SK-N-SH (cell line): Measurements from ENCODE around the gene PCSK6. TPM values are rescaled to one million over a fixed set of nuclear protein-coding genes. Genes with fewer than 3 reads are reported as not detected.

ENCODE experiments used
- CTCF ChIA-PET: fragments of 300-600, 350-600 bp; formaldehyde crosslinking; extraction: SDS; loops from one replicate; lab custom pipeline; 2021; lab: Yijun Ruan, JAX
- POLR2A ChIA-PET: fragments of 350-600 bp; sonication (Branson Sonifier 250); formaldehyde crosslinking; extraction: SDS; loops from one replicate; lab custom pipeline; 2020; ENCODE audit warnings: antibody characterized with exemption, inconsistent platforms; lab: Yijun Ruan, JAX
- DNase-seq: peaks from one replicate; pipeline ENCODE4 v3.0.0; 2012
- H2AFZ ChIP-seq: fragments of 200-600 bp; sonication (generic); 2 replicates; pipeline ENCODE4 v1.8.1; 2016; ENCODE audit warnings: antibody characterized with exemption, mild to moderate bottlenecking, low read depth
- H3F3A ChIP-seq: fragments of 200-600 bp; sonication (generic); replicated peaks from 2 replicates; pipeline ENCODE3; 2016; ENCODE audit warnings: antibody characterized with exemption, mild to moderate bottlenecking; ENCODE audit not compliant: insufficient read depth
- H3K27ac ChIP-seq, 2 experiments: fragments of 200-500 bp in 1 of 2; fragments of 200-600 bp in 1 of 2; sonication (Bioruptor generic) in 1 of 2; sonication (generic), shearing (Covaris generic) in 1 of 2; 2 replicates each; pipeline versions ENCODE4 v1.5.1 to v1.6.1; 2014 to 2016; ENCODE audit warnings: low read depth in 2 of 2, inconsistent platforms in 1 of 2, low read length in 1 of 2, mild to moderate bottlenecking in 1 of 2, mixed read lengths in 1 of 2
- H3K27me3 ChIP-seq: fragments of 200-600 bp; sonication (generic), shearing (Covaris generic); 2 replicates; pipeline ENCODE4 v1.6.1; 2016; ENCODE audit warnings: mixed run types; ENCODE audit not compliant: insufficient read depth
- H3K36me3 ChIP-seq, 2 experiments: fragments of 200-500 bp in 1 of 2; fragments of 200-600 bp in 1 of 2; sonication (Bioruptor generic) in 1 of 2; sonication (generic) in 1 of 2; replicated peaks in 1 of 2; 2 replicates each; pipeline versions ENCODE3 to v1.5.1; 2014 to 2016; ENCODE audit warnings: low read length in 1 of 2, mild to moderate bottlenecking in 1 of 2; ENCODE audit not compliant: insufficient read depth in 2 of 2, control insufficient read depth in 1 of 2
- H3K4me1 ChIP-seq, 2 experiments: fragments of 200-500 bp in 1 of 2; fragments of 200-600 bp in 1 of 2; sonication (Bioruptor generic) in 1 of 2; sonication (generic), shearing (Covaris generic) in 1 of 2; 2 replicates each; pipeline versions ENCODE4 v1.5.1 to v1.6.1; 2014 to 2016; ENCODE audit warnings: low read depth in 1 of 2, low read length in 1 of 2, mixed run types in 1 of 2; ENCODE audit not compliant: insufficient read depth in 2 of 2, control insufficient read depth in 1 of 2
- H3K4me2 ChIP-seq: fragments of 200-600 bp; sonication (generic), shearing (Covaris generic); 2 replicates; pipeline ENCODE4 v1.6.1; 2017; ENCODE audit warnings: mixed run types
- H3K4me3 ChIP-seq, 2 experiments: fragments of 200-500 bp in 1 of 2; fragments of 200-600 bp in 1 of 2; sonication (Bioruptor generic) in 1 of 2; sonication (generic), shearing (Covaris generic) in 1 of 2; 2 replicates each; pipeline versions ENCODE4 v1.5.1 to v1.8.1; 2014 to 2016; ENCODE audit warnings: low read depth in 2 of 2, inconsistent platforms in 1 of 2, low read length in 1 of 2, mild to moderate bottlenecking in 1 of 2, mixed read lengths in 1 of 2, moderate library complexity in 1 of 2
- H3K79me2 ChIP-seq: fragments of 200-600 bp; sonication (generic); 2 replicates; pipeline ENCODE4 v1.8.1; 2017; ENCODE audit warnings: mild to moderate bottlenecking; ENCODE audit not compliant: insufficient read depth
- H3K9ac ChIP-seq: fragments of 200-600 bp; sonication (generic); 2 replicates; pipeline ENCODE4 v1.6.1; 2017; ENCODE audit warnings: mixed run types
- H3K9me2 ChIP-seq: fragments of 200-600 bp; sonication (generic); 2 replicates; pipeline ENCODE4 v1.6.1; 2017; ENCODE audit warnings: mixed run types
- H3K9me3 ChIP-seq: fragments of 200-600 bp; sonication (generic); 2 replicates; pipeline ENCODE4 v1.6.1; 2017; ENCODE audit warnings: mixed run types, mild to moderate bottlenecking, moderate library complexity
- H4K20me1 ChIP-seq: fragments of 200-600 bp; sonication (generic); 2 replicates; pipeline ENCODE4 v1.6.1; 2017; ENCODE audit warnings: mild to moderate bottlenecking, mixed run types; ENCODE audit not compliant: insufficient read depth
- CHD2 ChIP-seq: fragments of 150-350 bp; IDR thresholded peaks from 2 replicates; pipeline ENCODE4 v1.6.1; 2018; ENCODE audit warnings: low read length; ENCODE audit not compliant: partially characterized antibody
- FOSL2 ChIP-seq: IDR thresholded peaks from 2 replicates; pipeline ENCODE4 v1.4.0; 2012; ENCODE audit warnings: low read depth, mild to moderate bottlenecking, moderate library complexity, borderline replicate concordance
- FOXJ3 ChIP-seq: sonication (generic); formaldehyde crosslinking; IDR thresholded peaks from 2 replicates; pipeline ENCODE4 v1.5.1; 2020; ENCODE audit warnings: mild to moderate bottlenecking, missing genetic modification reagents
- FOXM1 ChIP-seq: IDR thresholded peaks from 2 replicates; pipeline ENCODE4 v1.4.0; 2012; ENCODE audit warnings: low read depth, mild to moderate bottlenecking
- GATA2 ChIP-seq: sonication (generic); formaldehyde crosslinking; IDR thresholded peaks from 2 replicates; pipeline ENCODE4 v1.5.0; 2020; ENCODE audit warnings: mild to moderate bottlenecking, missing genetic modification reagents
- JUND ChIP-seq: IDR thresholded peaks from 2 replicates; pipeline ENCODE4 v1.4.0; 2012
- MEF2A ChIP-seq: IDR thresholded peaks from 2 replicates; pipeline ENCODE4 v1.4.0; 2012; ENCODE audit warnings: low read depth, borderline replicate concordance
- NFIC ChIP-seq: IDR thresholded peaks from 2 replicates; pipeline ENCODE4 v1.4.0; 2012; ENCODE audit warnings: borderline replicate concordance
- RAD21 ChIP-seq: IDR thresholded peaks from 2 replicates; pipeline ENCODE4 v1.6.1; 2012; ENCODE audit warnings: mild to moderate bottlenecking, low read length
- RFX5 ChIP-seq: IDR thresholded peaks from 2 replicates; pipeline ENCODE4 v1.6.1; 2012; ENCODE audit warnings: mild to moderate bottlenecking, improper control_type of control experiment, low read length
- RXRA ChIP-seq: IDR thresholded peaks from 2 replicates; pipeline ENCODE4 v1.4.0; 2012; ENCODE audit warnings: low read depth, mild to moderate bottlenecking, borderline replicate concordance
- TCF12 ChIP-seq: IDR thresholded peaks from 2 replicates; pipeline ENCODE4 v1.4.0; 2012
- TEAD4 ChIP-seq: IDR thresholded peaks from 2 replicates; pipeline ENCODE4 v1.4.0; 2012; ENCODE audit warnings: mild to moderate bottlenecking, borderline replicate concordance; ENCODE audit not compliant: insufficient read depth
- YY1 ChIP-seq: IDR thresholded peaks from 2 replicates; pipeline ENCODE4 v1.4.0; 2012; ENCODE audit warnings: low read depth, mild to moderate bottlenecking
- WGBS: methylation state at CpG from one replicate; pipeline ENCODE4 v1.1.6; 2017; ENCODE audit warnings: low lambda C conversion rate; 5-methylcytosine and 5-hydroxymethylcytosine counted together
- polyA plus RNA-seq, 3 experiments: library from polyadenylated mRNA; depleted of rRNA; stranded (reverse); fragments of >200 nt; gene quantifications; 2 replicates each; pipeline ENCODE4 v1.2.3, GENCODE V29; 2012
- TF ChIP-seq, protein P1 (sequence below): IDR thresholded peaks from 2 replicates; pipeline ENCODE4 v1.4.0; 2012; ENCODE audit warnings: low read depth
- TF ChIP-seq, protein P2 (sequence below): fragments of 150-350 bp; IDR thresholded peaks from 2 replicates; pipeline ENCODE4 v1.6.1; 2017; ENCODE audit warnings: antibody characterized with exemption, low read length, low read depth, borderline replicate concordance
- TF ChIP-seq, protein P3 (sequence below): IDR thresholded peaks from 2 replicates; pipeline ENCODE4 v1.4.0; 2012; ENCODE audit warnings: low read depth, borderline replicate concordance
- TF ChIP-seq, protein P4 (sequence below): IDR thresholded peaks from 2 replicates; pipeline ENCODE4 v1.6.1; 2012; ENCODE audit warnings: mild to moderate bottlenecking, low read depth, low read length, moderate library complexity
- TF ChIP-seq, protein P5 (sequence below): IDR thresholded peaks from 2 replicates; pipeline ENCODE4 v1.4.0; 2012; ENCODE audit warnings: low read depth, borderline replicate concordance
- TF ChIP-seq, protein P6 (sequence below): fragments of 200-600 bp; sonication (generic); IDR thresholded peaks from 2 replicates; pipeline ENCODE4 v1.6.1; 2017; ENCODE audit warnings: antibody characterized with exemption, mild to moderate bottlenecking, moderate library complexity

The PCSK6 gene
- polyA plus RNA-seq, 1 of the 3 experiments (the other 2 are of a cell fraction), result 0.03 TPM

DNA sequence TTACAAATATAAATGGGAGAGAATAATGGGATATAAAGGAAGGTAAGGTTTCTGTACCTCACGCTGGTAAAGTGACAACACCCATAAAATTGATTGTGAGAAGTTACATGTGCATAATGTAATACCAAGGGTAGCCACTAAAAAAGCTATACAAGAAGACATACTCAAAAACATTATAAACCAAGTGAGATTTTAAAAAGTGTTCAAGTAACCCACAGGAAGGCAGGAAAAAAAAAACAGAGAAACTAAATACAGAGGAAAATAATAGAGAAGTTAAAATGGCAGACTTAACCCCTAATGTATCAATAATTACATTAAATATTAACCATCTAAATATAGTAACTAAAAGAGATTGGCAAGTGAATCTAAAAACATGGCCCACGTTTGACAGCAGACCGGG lies 76.3 kb downstream of the PCSK6 start:
- ChIA-PET CTCF (no interaction called here), POLR2A (no interaction called here)
- DNase-seq, result no peak
- H3K9me2 ChIP-seq, result no peaks in the 10 kb centered on the region
- H3F3A ChIP-seq, result no peaks in the 10 kb centered on the region
- 35% methylated on average over 3 of the region's 3 CpGs for WGBS
- H4K20me1 ChIP-seq, result no peaks in the 10 kb centered on the region
- no peak for TF ChIP-seq TEAD4
- no peak for TF ChIP-seq RXRA
- no peak for TF ChIP-seq TCF12
- no peak for TF ChIP-seq YY1
- TF ChIP-seq, protein P1, sequence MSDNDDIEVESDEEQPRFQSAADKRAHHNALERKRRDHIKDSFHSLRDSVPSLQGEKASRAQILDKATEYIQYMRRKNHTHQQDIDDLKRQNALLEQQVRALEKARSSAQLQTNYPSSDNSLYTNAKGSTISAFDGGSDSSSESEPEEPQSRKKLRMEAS, result no peak
- TF ChIP-seq, protein P2, sequence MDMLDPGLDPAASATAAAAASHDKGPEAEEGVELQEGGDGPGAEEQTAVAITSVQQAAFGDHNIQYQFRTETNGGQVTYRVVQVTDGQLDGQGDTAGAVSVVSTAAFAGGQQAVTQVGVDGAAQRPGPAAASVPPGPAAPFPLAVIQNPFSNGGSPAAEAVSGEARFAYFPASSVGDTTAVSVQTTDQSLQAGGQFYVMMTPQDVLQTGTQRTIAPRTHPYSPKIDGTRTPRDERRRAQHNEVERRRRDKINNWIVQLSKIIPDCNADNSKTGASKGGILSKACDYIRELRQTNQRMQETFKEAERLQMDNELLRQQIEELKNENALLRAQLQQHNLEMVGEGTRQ, result no peak
- TF ChIP-seq FOXM1, result no peak
- TF ChIP-seq, protein P3, sequence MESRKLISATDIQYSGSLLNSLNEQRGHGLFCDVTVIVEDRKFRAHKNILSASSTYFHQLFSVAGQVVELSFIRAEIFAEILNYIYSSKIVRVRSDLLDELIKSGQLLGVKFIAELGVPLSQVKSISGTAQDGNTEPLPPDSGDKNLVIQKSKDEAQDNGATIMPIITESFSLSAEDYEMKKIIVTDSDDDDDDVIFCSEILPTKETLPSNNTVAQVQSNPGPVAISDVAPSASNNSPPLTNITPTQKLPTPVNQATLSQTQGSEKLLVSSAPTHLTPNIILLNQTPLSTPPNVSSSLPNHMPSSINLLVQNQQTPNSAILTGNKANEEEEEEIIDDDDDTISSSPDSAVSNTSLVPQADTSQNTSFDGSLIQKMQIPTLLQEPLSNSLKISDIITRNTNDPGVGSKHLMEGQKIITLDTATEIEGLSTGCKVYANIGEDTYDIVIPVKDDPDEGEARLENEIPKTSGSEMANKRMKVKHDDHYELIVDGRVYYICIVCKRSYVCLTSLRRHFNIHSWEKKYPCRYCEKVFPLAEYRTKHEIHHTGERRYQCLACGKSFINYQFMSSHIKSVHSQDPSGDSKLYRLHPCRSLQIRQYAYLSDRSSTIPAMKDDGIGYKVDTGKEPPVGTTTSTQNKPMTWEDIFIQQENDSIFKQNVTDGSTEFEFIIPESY, result no peak
- TF ChIP-seq MEF2A, result no peak
- TF ChIP-seq, protein P4, sequence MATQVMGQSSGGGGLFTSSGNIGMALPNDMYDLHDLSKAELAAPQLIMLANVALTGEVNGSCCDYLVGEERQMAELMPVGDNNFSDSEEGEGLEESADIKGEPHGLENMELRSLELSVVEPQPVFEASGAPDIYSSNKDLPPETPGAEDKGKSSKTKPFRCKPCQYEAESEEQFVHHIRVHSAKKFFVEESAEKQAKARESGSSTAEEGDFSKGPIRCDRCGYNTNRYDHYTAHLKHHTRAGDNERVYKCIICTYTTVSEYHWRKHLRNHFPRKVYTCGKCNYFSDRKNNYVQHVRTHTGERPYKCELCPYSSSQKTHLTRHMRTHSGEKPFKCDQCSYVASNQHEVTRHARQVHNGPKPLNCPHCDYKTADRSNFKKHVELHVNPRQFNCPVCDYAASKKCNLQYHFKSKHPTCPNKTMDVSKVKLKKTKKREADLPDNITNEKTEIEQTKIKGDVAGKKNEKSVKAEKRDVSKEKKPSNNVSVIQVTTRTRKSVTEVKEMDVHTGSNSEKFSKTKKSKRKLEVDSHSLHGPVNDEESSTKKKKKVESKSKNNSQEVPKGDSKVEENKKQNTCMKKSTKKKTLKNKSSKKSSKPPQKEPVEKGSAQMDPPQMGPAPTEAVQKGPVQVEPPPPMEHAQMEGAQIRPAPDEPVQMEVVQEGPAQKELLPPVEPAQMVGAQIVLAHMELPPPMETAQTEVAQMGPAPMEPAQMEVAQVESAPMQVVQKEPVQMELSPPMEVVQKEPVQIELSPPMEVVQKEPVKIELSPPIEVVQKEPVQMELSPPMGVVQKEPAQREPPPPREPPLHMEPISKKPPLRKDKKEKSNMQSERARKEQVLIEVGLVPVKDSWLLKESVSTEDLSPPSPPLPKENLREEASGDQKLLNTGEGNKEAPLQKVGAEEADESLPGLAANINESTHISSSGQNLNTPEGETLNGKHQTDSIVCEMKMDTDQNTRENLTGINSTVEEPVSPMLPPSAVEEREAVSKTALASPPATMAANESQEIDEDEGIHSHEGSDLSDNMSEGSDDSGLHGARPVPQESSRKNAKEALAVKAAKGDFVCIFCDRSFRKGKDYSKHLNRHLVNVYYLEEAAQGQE, result no peak
- no peak for TF ChIP-seq RFX5
- no peak for TF ChIP-seq RAD21
- TF ChIP-seq, protein P5, sequence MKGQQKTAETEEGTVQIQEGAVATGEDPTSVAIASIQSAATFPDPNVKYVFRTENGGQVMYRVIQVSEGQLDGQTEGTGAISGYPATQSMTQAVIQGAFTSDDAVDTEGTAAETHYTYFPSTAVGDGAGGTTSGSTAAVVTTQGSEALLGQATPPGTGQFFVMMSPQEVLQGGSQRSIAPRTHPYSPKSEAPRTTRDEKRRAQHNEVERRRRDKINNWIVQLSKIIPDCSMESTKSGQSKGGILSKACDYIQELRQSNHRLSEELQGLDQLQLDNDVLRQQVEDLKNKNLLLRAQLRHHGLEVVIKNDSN, result no peak
- TF ChIP-seq JUND, result no peak
- TF ChIP-seq NFIC, result no peak
- TF ChIP-seq GATA2 (CRISPR knock-in tag), result no peak
- no peak for TF ChIP-seq FOSL2
- TF ChIP-seq, protein P6, sequence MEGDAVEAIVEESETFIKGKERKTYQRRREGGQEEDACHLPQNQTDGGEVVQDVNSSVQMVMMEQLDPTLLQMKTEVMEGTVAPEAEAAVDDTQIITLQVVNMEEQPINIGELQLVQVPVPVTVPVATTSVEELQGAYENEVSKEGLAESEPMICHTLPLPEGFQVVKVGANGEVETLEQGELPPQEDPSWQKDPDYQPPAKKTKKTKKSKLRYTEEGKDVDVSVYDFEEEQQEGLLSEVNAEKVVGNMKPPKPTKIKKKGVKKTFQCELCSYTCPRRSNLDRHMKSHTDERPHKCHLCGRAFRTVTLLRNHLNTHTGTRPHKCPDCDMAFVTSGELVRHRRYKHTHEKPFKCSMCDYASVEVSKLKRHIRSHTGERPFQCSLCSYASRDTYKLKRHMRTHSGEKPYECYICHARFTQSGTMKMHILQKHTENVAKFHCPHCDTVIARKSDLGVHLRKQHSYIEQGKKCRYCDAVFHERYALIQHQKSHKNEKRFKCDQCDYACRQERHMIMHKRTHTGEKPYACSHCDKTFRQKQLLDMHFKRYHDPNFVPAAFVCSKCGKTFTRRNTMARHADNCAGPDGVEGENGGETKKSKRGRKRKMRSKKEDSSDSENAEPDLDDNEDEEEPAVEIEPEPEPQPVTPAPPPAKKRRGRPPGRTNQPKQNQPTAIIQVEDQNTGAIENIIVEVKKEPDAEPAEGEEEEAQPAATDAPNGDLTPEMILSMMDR, result no peak
- no peak for TF ChIP-seq FOXJ3 (CRISPR knock-in tag)
- no peak for TF ChIP-seq CHD2
- TF ChIP-seq, all 33 proteins: peak for 0
- Histone ChIP-seq H3K27ac (no peak overlapping the region), H3K9ac (no peak overlapping the region), H3K4me2 (no peak overlapping the region), H3K4me1 (no peaks in the 10 kb centered on the region), H3K9me3 (no peaks in the 10 kb centered on the region), H3K4me3 (no peak overlapping the region), H3K27me3 (no peaks in the 10 kb centered on the region), H2AFZ (no peak overlapping the region), H3K79me2 (no peaks in the 10 kb centered on the region; the same call in 1 of the 2 replicates), H3K36me3 (no peaks in the 10 kb centered on the region)
